Effector memory CD8-positive, alpha-beta T cell (primary cell): ENCODE results near the gene C19orf47.
"Not testable (repeated sequence)": the region's sequence is repeated elsewhere in the genome, so short reads cannot be mapped to it uniquely, and the experiment has no call there.

ENCODE experiments used
- ATAC-seq: fragments of 150-1000 bp; cut with Tn5 transposase; replicated peaks from 2 replicates; pipeline ENCODE4 v1.10.0; 2021; ENCODE audit warnings: mild to moderate bottlenecking, moderate library complexity
- DNase-seq, 3 experiments: peaks; one replicate each; pipeline ENCODE4 v3.0.0; 2021
- H3K27ac Mint-ChIP-seq, 2 donors: one replicate each; pipeline ENCODE4 v1.8.0; 2022; ENCODE audit warnings: mild to moderate bottlenecking in 2 of 2, mixed read lengths in 2 of 2, moderate library complexity in 2 of 2
- H3K27me3 Mint-ChIP-seq, 2 donors: one replicate each; pipeline ENCODE4 v1.8.0; 2022; ENCODE audit warnings: mixed read lengths in 2 of 2
- H3K36me3 Mint-ChIP-seq: one replicate; pipeline ENCODE4 v1.8.0; 2022; ENCODE audit warnings: mild to moderate bottlenecking, moderate library complexity, mixed read lengths; ENCODE audit not compliant: insufficient read depth
- H3K4me1 Mint-ChIP-seq, 2 donors: one replicate each; pipeline ENCODE4 v1.8.0; 2022; ENCODE audit warnings: low read depth in 2 of 2, mixed read lengths in 2 of 2
- H3K4me3 Mint-ChIP-seq, 2 donors: one replicate each; pipeline ENCODE4 v1.8.0; 2022; ENCODE audit warnings: mild to moderate bottlenecking in 2 of 2, mixed read lengths in 2 of 2, moderate library complexity in 2 of 2
- H3K9me3 Mint-ChIP-seq, 2 donors: one replicate each; pipeline ENCODE4 v1.8.0; 2022; ENCODE audit warnings: mixed read lengths in 2 of 2

The C19orf47 gene

GRCh38 chr19:40355975-40356680 lies 7.9 kb upstream of the C19orf47 start:
- ATAC-seq: no peak
- H3K27ac Mint-ChIP-seq: peak overlapping the region; percentile 13 to 92
- no peaks in the 10 kb centered on the region for H3K36me3 Mint-ChIP-seq
- H3K4me1 Mint-ChIP-seq: peaks cover 8 to 21% of the 10 kb centered on the region in 2 donors
- no peak overlapping the region for H3K4me3 Mint-ChIP-seq
- DNase-seq: no peak
- no peaks in the 10 kb centered on the region for H3K27me3 Mint-ChIP-seq
- no peaks in the 10 kb centered on the region for H3K9me3 Mint-ChIP-seq

GRCh38 chr19:40348961-40349507 lies 837 bp upstream of the C19orf47 start:
- Mint-ChIP-seq H3K36me3 (peaks cover 4% of the 10 kb centered on the region), H3K4me1 (peaks cover 23 to 27% of the 10 kb centered on the region in 2 donors), H3K9me3 (no peaks in the 10 kb centered on the region), H3K27ac (peak overlapping the region; percentile 87 to 94), H3K27me3 (no peaks in the 10 kb centered on the region), H3K4me3 (peak overlapping the region; percentile 73 to 86)
- ATAC-seq (no peak), DNase-seq (no peak)

- DNase-seq (no peak), ATAC-seq (no peak)
- H3K9me3 Mint-ChIP-seq: no peaks in the 10 kb centered on the region
- no peak overlapping the region for H3K27ac Mint-ChIP-seq
- H3K4me1 Mint-ChIP-seq: peaks cover 23 to 32% of the 10 kb centered on the region in 2 donors
- no peak overlapping the region for H3K4me3 Mint-ChIP-seq
- H3K27me3 Mint-ChIP-seq: no peaks in the 10 kb centered on the region
- peaks cover 23% of the 10 kb centered on the region for H3K36me3 Mint-ChIP-seq
Observed at GRCh38 chr19:40344422-40344821, 3.8 kb downstream of the C19orf47 start.

GRCh38 chr19:40342644-40343311 lies 5.4 kb downstream of the C19orf47 start:
- H3K27ac Mint-ChIP-seq: peak overlapping the region in 1 of 2 donors; percentile 1
- no peak overlapping the region for H3K4me3 Mint-ChIP-seq
- H3K4me1 Mint-ChIP-seq: peaks cover 16 to 26% of the 10 kb centered on the region in 2 donors
- DNase-seq: no peak
- H3K27me3 Mint-ChIP-seq: no peaks in the 10 kb centered on the region
- H3K36me3 Mint-ChIP-seq: peaks cover 20% of the 10 kb centered on the region
- no peaks in the 10 kb centered on the region for H3K9me3 Mint-ChIP-seq
- ATAC-seq: no peak

GRCh38 chr19:40341601-40342482 lies 6.4 kb downstream of the C19orf47 start:
- H3K9me3 Mint-ChIP-seq: no peaks in the 10 kb centered on the region
- peaks cover 10 to 22% of the 10 kb centered on the region in 2 donors for H3K4me1 Mint-ChIP-seq
- no peak overlapping the region for H3K4me3 Mint-ChIP-seq
- H3K27me3 Mint-ChIP-seq: no peaks in the 10 kb centered on the region
- DNase-seq (no peak), ATAC-seq (no peak)
- H3K36me3 Mint-ChIP-seq: peaks cover 20% of the 10 kb centered on the region
- H3K27ac Mint-ChIP-seq: peak overlapping the region in 1 of 2 donors; percentile 1

- DNase-seq (no peak), ATAC-seq (no peak)
- Mint-ChIP-seq H3K4me3 (no peak overlapping the region), H3K27ac (no peak overlapping the region), H3K36me3 (peaks cover 31% of the 10 kb centered on the region), H3K9me3 (no peaks in the 10 kb centered on the region), H3K4me1 (peaks cover 10 to 19% of the 10 kb centered on the region in 2 donors), H3K27me3 (no peaks in the 10 kb centered on the region)
Observed at GRCh38 chr19:40339018-40339728, 9.0 kb downstream of the C19orf47 start.

GRCh38 chr19:40337594-40337993 lies 10.6 kb downstream of the C19orf47 start:
- H3K4me3 Mint-ChIP-seq: no peak overlapping the region
- H3K9me3 Mint-ChIP-seq: no peaks in the 10 kb centered on the region
- H3K27ac Mint-ChIP-seq: no peak overlapping the region

GRCh38 chr19:40337107-40337506 lies 11.1 kb downstream of the C19orf47 start:
- Mint-ChIP-seq H3K27ac (no peak overlapping the region), H3K36me3 (peaks cover 38% of the 10 kb centered on the region), H3K4me3 (no peak overlapping the region), H3K27me3 (no peaks in the 10 kb centered on the region), H3K9me3 (no peaks in the 10 kb centered on the region), H3K4me1 (peaks cover 6% of the 10 kb centered on the region in 2 donors)
- ATAC-seq: no peak
- DNase-seq: no peak

More at GRCh38 chr19:40337594-40337993, 10.6 kb downstream of the C19orf47 start:
- Mint-ChIP-seq H3K36me3 (peaks cover 37% of the 10 kb centered on the region), H3K4me1 (peaks cover 7 to 11% of the 10 kb centered on the region in 2 donors), H3K27me3 (no peaks in the 10 kb centered on the region)
- DNase-seq (no peak), ATAC-seq (no peak)

GRCh38 chr19:40336601-40336900 lies 11.6 kb downstream of the C19orf47 start:
- H3K27me3 Mint-ChIP-seq: no peaks in the 10 kb centered on the region
- ATAC-seq (no peak), DNase-seq (no peak)
- peak overlapping the region in 1 of 2 donors; percentile 65 for H3K27ac Mint-ChIP-seq
- H3K36me3 Mint-ChIP-seq: peaks cover 43% of the 10 kb centered on the region
- H3K4me3 Mint-ChIP-seq: no peak overlapping the region
- H3K9me3 Mint-ChIP-seq: no peaks in the 10 kb centered on the region
- peaks cover 5 to 6% of the 10 kb centered on the region in 2 donors for H3K4me1 Mint-ChIP-seq

GRCh38 chr19:40335855-40336600 lies 12.2 kb downstream of the C19orf47 start:
- H3K9me3 Mint-ChIP-seq: no peaks in the 10 kb centered on the region
- peak overlapping the region in 1 of 2 donors; percentile 65 for H3K27ac Mint-ChIP-seq
- peaks cover 4 to 6% of the 10 kb centered on the region in 2 donors for H3K4me1 Mint-ChIP-seq
- H3K36me3 Mint-ChIP-seq: peaks cover 47% of the 10 kb centered on the region
- no peak for DNase-seq
- no peak for ATAC-seq
- H3K4me3 Mint-ChIP-seq: no peak overlapping the region
- H3K27me3 Mint-ChIP-seq: no peaks in the 10 kb centered on the region

- ATAC-seq: no peak
- H3K9me3 Mint-ChIP-seq: no peaks in the 10 kb centered on the region
- no peak for DNase-seq
- H3K27me3 Mint-ChIP-seq: no peaks in the 10 kb centered on the region
- H3K27ac Mint-ChIP-seq: no peak overlapping the region
- H3K36me3 Mint-ChIP-seq: peaks cover 46% of the 10 kb centered on the region
- H3K4me3 Mint-ChIP-seq: no peak overlapping the region
- peaks cover 4 to 6% of the 10 kb centered on the region in 2 donors for H3K4me1 Mint-ChIP-seq
Observed at GRCh38 chr19:40335101-40335500, 13.1 kb downstream of the C19orf47 start.

GRCh38 chr19:40333083-40333482 lies 15.1 kb downstream of the C19orf47 start:
- H3K4me3 Mint-ChIP-seq: not testable (repeated sequence)
- H3K36me3 Mint-ChIP-seq: peaks cover 47% of the 10 kb centered on the region

More at GRCh38 chr19:40333083-40333482, 15.1 kb downstream of the C19orf47 start:
- DNase-seq, H3K27ac Mint-ChIP-seq, H3K27me3 Mint-ChIP-seq, H3K4me1 Mint-ChIP-seq, H3K9me3 Mint-ChIP-seq, ATAC-seq: not testable (repeated sequence)
